Measurements from ENCODE around the gene BPTF. TPM values are rescaled to one million over a fixed set of nuclear protein-coding genes. Genes with fewer than 3 reads are reported as not detected.

BPTF gene
- total and polyA plus RNA-seq, 2 of the 8 experiments (the other 6 are each of a cell fraction or from before 2014, with no cell fraction given): 107 to 228 TPM

DNA sequence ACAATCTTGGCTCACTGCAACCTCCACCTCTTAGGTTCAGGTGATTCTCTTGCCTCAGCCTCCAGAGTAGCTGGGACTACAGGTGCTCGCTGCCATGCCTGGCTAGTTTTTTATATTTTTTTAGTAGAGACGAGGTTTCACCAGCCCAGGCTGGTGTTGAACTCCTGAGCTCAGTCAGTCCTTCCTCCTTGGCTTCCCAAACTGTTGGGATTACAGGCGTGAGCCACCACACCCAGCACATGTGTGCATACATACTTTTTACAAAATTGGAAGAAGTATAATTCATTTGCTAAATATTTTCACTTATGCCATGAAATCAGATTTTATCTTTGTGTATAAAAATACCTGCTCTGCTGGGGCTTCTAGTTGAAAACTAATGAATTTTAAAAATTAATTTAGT is 13.2 kb downstream of the BPTF start:
- Histone ChIP-seq H3K9me3 (ENCODE audit: insufficient read depth in 2 of 2, low read depth in 1 of 2, low read length in 1 of 2) (no peaks in the 10 kb centered on the region), H4K20me1 (replicated peaks in 1 of 2; ENCODE audit: control insufficient read depth in 1 of 2, insufficient read depth in 2 of 2, low read length in 2 of 2) (peaks cover 10 to 12% of the 10 kb centered on the region in 2 experiments), H2AFZ (ENCODE audit: low read length) (no peak overlapping the region), H3K18ac (ENCODE audit: extremely low read depth, low read length) (no peak overlapping the region), H3K27ac (ENCODE audit: low read depth, low read length) (no peak overlapping the region), H3K27me3 (replicated peaks in 1 of 4; ENCODE audit: control insufficient read depth in 3 of 4, extremely low read depth in 1 of 4, insufficient read depth in 3 of 4, low read length in 3 of 4) (no peaks in the 10 kb centered on the region), H3K4me2 (ENCODE audit: insufficient read depth in 1 of 2, low read depth in 2 of 2, low read length in 2 of 2) (no peak overlapping the region), H3K23me2 (ENCODE audit: low read depth, low read length) (no peaks in the 10 kb centered on the region), H2BK20ac (ENCODE audit: low read length) (no peak overlapping the region), H2BK5ac (ENCODE audit: low read depth, low read length) (no peak overlapping the region), H2BK15ac (ENCODE audit: low read length) (no peak overlapping the region), H3K36me3 (ENCODE audit: control insufficient read depth in 2 of 4, insufficient read depth in 4 of 4, low read length in 3 of 4) (0 out of 8 replicates have a peak, but pooled peaks cover 0 to 2% (median 0%) of the 10 kb centered on the region in 4 experiments), H3K23ac (ENCODE audit: insufficient read length) (no peak overlapping the region), H2BK12ac (ENCODE audit: low read depth, low read length) (no peak overlapping the region), H4K5ac (ENCODE audit: insufficient read length, low read depth, low read length) (no peak overlapping the region), H3K79me2 (ENCODE audit: control insufficient read depth in 1 of 2, insufficient read depth in 2 of 2, low read length in 2 of 2) (peaks cover 30 to 100% of the 10 kb centered on the region in 2 experiments), H3K4ac (replicated peaks; ENCODE audit: insufficient read length, low read depth, low read length) (no peak overlapping the region), H4K8ac (ENCODE audit: extremely low read depth, insufficient read depth, low read length) (no peak overlapping the region), H3K9ac (replicated peaks in 1 of 4; ENCODE audit: extremely low read depth in 1 of 4, low read depth in 3 of 4, low read length in 3 of 4) (no peak overlapping the region), H2AK5ac (ENCODE audit: low read depth, low read length) (no peak overlapping the region), H3K4me3 (ENCODE audit: extremely low read depth in 1 of 4, insufficient read depth in 2 of 4, low read depth in 3 of 4, low read length in 4 of 4) (no peak overlapping the region), H3K79me1 (ENCODE audit: low read depth, low read length) (peaks cover 2% of the 10 kb centered on the region; the same call in 1 of the 2 replicates), H3K4me1 (replicated peaks in 1 of 4; ENCODE audit: control insufficient read depth in 3 of 4, insufficient read depth in 4 of 4, low read length in 3 of 4) (no peaks in the 10 kb centered on the region; a peak in 1 of 7 replicates), H3K14ac (ENCODE audit: insufficient read length) (no peak overlapping the region), H3K56ac (replicated peaks; ENCODE audit: insufficient read length, low read depth, low read length) (no peak overlapping the region), H2BK120ac (replicated peaks; ENCODE audit: low read depth, low read length) (no peak overlapping the region), H4K91ac (replicated peaks; ENCODE audit: insufficient read length, low read length) (no peak overlapping the region)
- DNase-seq (ENCODE audit: low read depth in 1 of 2, low spot score in 2 of 2): peak in 1 of 2 experiments; percentile 28
- FAIRE-seq: no peak
- TF ChIP-seq ASH2L (IDR thresholded peaks at IDR 0.05; ENCODE audit: low read length) (no peak), GABPA (IDR thresholded peaks at IDR 0.05; ENCODE audit: borderline replicate concordance, insufficient read depth, low read length) (no peak), TBP (IDR thresholded peaks at IDR 0.05; ENCODE audit: low read depth, low read length) (no peak), SIN3A (conservative IDR thresholded peaks at IDR 0.05 in 1 of 2, IDR thresholded peaks at IDR 0.05 in 1 of 2; ENCODE audit: low read depth in 1 of 2, low read length in 2 of 2) (no peak), FOSL1 (IDR thresholded peaks at IDR 0.05; ENCODE audit: insufficient read depth, low read depth, low read length) (no peak), YY1 (IDR thresholded peaks at IDR 0.05; ENCODE audit: low read depth, low read length) (no peak), TCF12 (IDR thresholded peaks at IDR 0.05; ENCODE audit: low read depth, low read length) (no peak), BACH1 (IDR thresholded peaks at IDR 0.05; ENCODE audit: low read length) (no peak)
- ChIA-PET POLR2A (ENCODE audit: partially characterized antibody) (interaction anchor here (0.7 to 2.4 kb wide), 4 partner anchors 10 to 714 kb away, joined by 3 to 5 read pairs (median 3); no protein-coding TSS in a partner anchor), CTCF (ENCODE audit: partially characterized antibody) (no interaction called here)
- WGBS, 2 experiments (ENCODE audit: extremely low coverage in 1 of 2, insufficient coverage in 1 of 2, insufficient read length in 1 of 2, insufficient replicate concordance in 2 of 2, low coverage in 1 of 2, low lambda C conversion rate in 2 of 2, missing lambda C conversion rate in 1 of 2): 83% methylated on average over 3 of the region's 3 CpGs; no CpG with 5 or more reads in 1 of the 2 experiments
